Measurements from ENCODE around the gene P2RX3. TPM values are rescaled to one million over a fixed set of nuclear protein-coding genes. Genes with fewer than 3 reads are reported as not detected.

The P2RX3 gene
- total and polyA plus RNA-seq, 2 of the 8 experiments (the other 6 are each of a cell fraction or from before 2014, with no cell fraction given) = 0.45 to 0.47 TPM

DNA sequence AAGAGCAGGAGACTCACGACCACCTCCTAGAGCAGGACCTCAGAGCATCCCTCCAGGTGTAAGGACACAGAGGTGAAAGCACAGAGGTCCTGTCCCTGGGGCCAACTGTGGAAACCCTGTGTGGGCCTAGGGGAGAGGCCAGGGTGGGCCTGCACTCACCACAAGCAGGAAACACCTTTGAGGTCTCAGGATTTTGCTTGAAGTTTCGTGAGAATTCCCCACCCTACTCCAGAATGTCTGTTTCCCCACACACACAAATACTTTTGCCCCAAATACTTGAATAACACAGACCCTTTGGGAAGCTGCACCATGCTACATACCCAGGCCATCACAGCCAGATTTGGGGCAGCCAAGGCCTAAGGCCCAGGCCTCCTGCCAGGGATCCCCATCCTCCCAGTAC lies 70.6 kb downstream of the P2RX3 start:
- no peak overlapping the region for H3K56ac ChIP-seq (replicated peaks; ENCODE audit: insufficient read length, low read depth, low read length)
- no peaks in the 10 kb centered on the region for H3K9me3 ChIP-seq (ENCODE audit: insufficient read depth in 2 of 2, low read depth in 1 of 2, low read length in 1 of 2)
- no peaks in the 10 kb centered on the region for H3K23me2 ChIP-seq (ENCODE audit: low read depth, low read length)
- ChIA-PET POLR2A (ENCODE audit: partially characterized antibody) (interaction anchor here (0.9 to 1.7 kb wide), 2 partner anchors 8 to 241 kb away, joined by 3 read pairs; partner anchors contain the start of gene YPEL4), CTCF (ENCODE audit: partially characterized antibody) (interaction anchor here (1.2 to 1.4 kb wide), 3 partner anchors 10 to 85 kb away, joined by 3 to 6 read pairs (median 4); no protein-coding TSS in a partner anchor)
- H3K27me3 ChIP-seq (replicated peaks in 1 of 4; ENCODE audit: control insufficient read depth in 3 of 4, extremely low read depth in 1 of 4, insufficient read depth in 3 of 4, low read length in 3 of 4) = no peaks in the 10 kb centered on the region
- no peak overlapping the region for H2BK20ac ChIP-seq (ENCODE audit: low read length)
- no peaks in the 10 kb centered on the region; the same call in 1 of the 2 replicates for H3K79me1 ChIP-seq (ENCODE audit: low read depth, low read length)
- H4K5ac ChIP-seq (ENCODE audit: insufficient read length, low read depth, low read length) = no peak overlapping the region
- H3K27ac ChIP-seq (ENCODE audit: low read depth, low read length) = no peak overlapping the region
- peaks cover 0 to 4% of the 10 kb centered on the region in 2 experiments for H4K20me1 ChIP-seq (replicated peaks in 1 of 2; ENCODE audit: control insufficient read depth in 1 of 2, insufficient read depth in 2 of 2, low read length in 2 of 2)
- H3K4ac ChIP-seq (replicated peaks; ENCODE audit: insufficient read length, low read depth, low read length) = no peak overlapping the region
- H3K36me3 ChIP-seq (ENCODE audit: control insufficient read depth in 2 of 4, insufficient read depth in 4 of 4, low read length in 3 of 4) = peaks cover 7 to 33% (median 23%) of the 10 kb centered on the region in 4 experiments; a peak in 6 of 8 replicates
- no peaks in the 10 kb centered on the region for H3K79me2 ChIP-seq (ENCODE audit: control insufficient read depth in 1 of 2, insufficient read depth in 2 of 2, low read length in 2 of 2)
- DNase-seq (ENCODE audit: low read depth in 1 of 2, low spot score in 2 of 2) (no peak), FAIRE-seq (no peak)
- H4K8ac ChIP-seq (ENCODE audit: extremely low read depth, insufficient read depth, low read length) = no peak overlapping the region
- no peak overlapping the region for H3K18ac ChIP-seq (ENCODE audit: extremely low read depth, low read length)
- H3K4me3 ChIP-seq (ENCODE audit: extremely low read depth in 1 of 4, insufficient read depth in 2 of 4, low read depth in 3 of 4, low read length in 4 of 4) = no peak overlapping the region
- H4K91ac ChIP-seq (replicated peaks; ENCODE audit: insufficient read length, low read length) = no peak overlapping the region
- no peak overlapping the region for H2BK120ac ChIP-seq (replicated peaks; ENCODE audit: low read depth, low read length)
- no peak overlapping the region for H3K14ac ChIP-seq (ENCODE audit: insufficient read length)
- H2AFZ ChIP-seq (ENCODE audit: low read length) = no peak overlapping the region
- H3K4me2 ChIP-seq (ENCODE audit: insufficient read depth in 1 of 2, low read depth in 2 of 2, low read length in 2 of 2) = no peak overlapping the region
- H3K9ac ChIP-seq (replicated peaks in 1 of 4; ENCODE audit: extremely low read depth in 1 of 4, low read depth in 3 of 4, low read length in 3 of 4) = no peak overlapping the region
- H2BK5ac ChIP-seq (ENCODE audit: low read depth, low read length) = no peak overlapping the region
- H3K4me1 ChIP-seq (replicated peaks in 1 of 4; ENCODE audit: control insufficient read depth in 3 of 4, insufficient read depth in 4 of 4, low read length in 3 of 4) = no peaks in the 10 kb centered on the region
- H3K23ac ChIP-seq (ENCODE audit: insufficient read length) = no peak overlapping the region
- no peak overlapping the region for H2BK12ac ChIP-seq (ENCODE audit: low read depth, low read length)
- 91% methylated on average over 2 of the region's 2 CpGs; no CpG with 5 or more reads in 1 of the 2 experiments for WGBS, 2 experiments (ENCODE audit: extremely low coverage in 1 of 2, insufficient coverage in 1 of 2, insufficient read length in 1 of 2, insufficient replicate concordance in 2 of 2, low coverage in 1 of 2, low lambda C conversion rate in 2 of 2, missing lambda C conversion rate in 1 of 2)
- no peak overlapping the region for H2AK5ac ChIP-seq (ENCODE audit: low read depth, low read length)
- no peak overlapping the region for H2BK15ac ChIP-seq (ENCODE audit: low read length)
- TF ChIP-seq, protein P1, sequence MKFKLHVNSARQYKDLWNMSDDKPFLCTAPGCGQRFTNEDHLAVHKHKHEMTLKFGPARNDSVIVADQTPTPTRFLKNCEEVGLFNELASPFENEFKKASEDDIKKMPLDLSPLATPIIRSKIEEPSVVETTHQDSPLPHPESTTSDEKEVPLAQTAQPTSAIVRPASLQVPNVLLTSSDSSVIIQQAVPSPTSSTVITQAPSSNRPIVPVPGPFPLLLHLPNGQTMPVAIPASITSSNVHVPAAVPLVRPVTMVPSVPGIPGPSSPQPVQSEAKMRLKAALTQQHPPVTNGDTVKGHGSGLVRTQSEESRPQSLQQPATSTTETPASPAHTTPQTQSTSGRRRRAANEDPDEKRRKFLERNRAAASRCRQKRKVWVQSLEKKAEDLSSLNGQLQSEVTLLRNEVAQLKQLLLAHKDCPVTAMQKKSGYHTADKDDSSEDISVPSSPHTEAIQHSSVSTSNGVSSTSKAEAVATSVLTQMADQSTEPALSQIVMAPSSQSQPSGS (IDR thresholded peaks at IDR 0.05; ENCODE audit: low read length) = no peak
- TF ChIP-seq RFX5 (IDR thresholded peaks at IDR 0.05; ENCODE audit: borderline replicate concordance, low read depth, low read length) (no peak), GABPA (IDR thresholded peaks at IDR 0.05; ENCODE audit: borderline replicate concordance, insufficient read depth, low read length) (no peak), RNF2 (IDR thresholded peaks at IDR 0.05; ENCODE audit: borderline replicate concordance, low read depth, low read length, missing control alignments, poor library complexity, severe bottlenecking) (no peak), TCF12 (IDR thresholded peaks at IDR 0.05; ENCODE audit: low read depth, low read length) (no peak), GTF2F1 (IDR thresholded peaks at IDR 0.05; ENCODE audit: borderline replicate concordance, low read depth, low read length) (no peak), HDAC6 (IDR thresholded peaks at IDR 0.05; ENCODE audit: low read depth, low read length) (no peak), HDAC2 (IDR thresholded peaks at IDR 0.05; ENCODE audit: borderline replicate concordance in 1 of 2, low read depth in 2 of 2, low read length in 2 of 2) (no peak), EZH2 (IDR thresholded peaks at IDR 0.05; ENCODE audit: low read depth, low read length, severe bottlenecking) (no peak), NANOG (IDR thresholded peaks at IDR 0.05; ENCODE audit: insufficient read depth, low read depth, low read length, poor library complexity, severe bottlenecking) (no peak), TAF1 (IDR thresholded peaks at IDR 0.05; ENCODE audit: low read depth, low read length) (no peak)

All from H1 (cell line).